RKO (cell line): ENCODE results near the gene AIMP1.
"Not testable (repeated sequence)": the region's sequence is repeated elsewhere in the genome, so short reads cannot be mapped to it uniquely, and the experiment has no call there.

Experiments used
- DNase-seq: peaks from one replicate; pipeline ENCODE4 v3.0.0-alpha.2; 2016; ENCODE audit warnings: low spot score

Gene AIMP1

GRCh38 chr4:106312997-106313522, 3.3 kb upstream of the AIMP1 start:
- DNase-seq: no peak

GRCh38 chr4:106314960-106315359, 1.4 kb upstream of the AIMP1 start:
- peak; percentile 30 for DNase-seq

- DNase-seq: peak; percentile 89
Observed at GRCh38 chr4:106315476-106315967, 828 bp upstream of the AIMP1 start.

DNA sequence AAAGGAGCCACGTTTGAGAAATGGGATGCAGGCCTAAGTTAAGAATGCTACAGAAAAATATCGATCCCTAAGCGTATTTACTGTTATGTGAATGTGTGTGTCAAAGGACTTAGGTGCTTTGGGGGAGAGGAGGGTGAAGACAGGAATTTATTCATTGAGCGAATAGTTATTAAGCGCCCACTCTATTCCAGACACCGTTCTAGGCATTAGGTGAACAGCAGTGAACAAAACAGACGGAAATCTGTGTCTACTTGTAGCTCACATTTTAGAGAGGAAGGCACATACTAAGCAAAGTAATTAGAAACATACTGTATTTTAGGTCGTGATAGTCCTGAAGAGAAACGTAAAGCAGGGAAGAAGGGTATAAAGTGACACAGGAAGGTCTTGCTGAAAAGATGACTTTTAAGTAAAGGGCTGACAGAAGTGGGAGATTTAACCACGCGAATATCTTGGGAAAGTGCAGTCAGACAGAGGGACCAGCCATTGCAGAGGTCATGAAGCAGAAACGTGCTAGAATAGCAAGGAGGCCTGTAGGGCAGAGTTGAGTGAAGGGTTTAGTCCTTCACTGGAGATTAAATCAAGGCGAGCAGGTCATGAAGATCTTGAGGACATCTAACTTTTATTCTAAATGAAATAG, 541 bp downstream of the AIMP1 start:
- peak; percentile 35 for DNase-seq

DNA sequence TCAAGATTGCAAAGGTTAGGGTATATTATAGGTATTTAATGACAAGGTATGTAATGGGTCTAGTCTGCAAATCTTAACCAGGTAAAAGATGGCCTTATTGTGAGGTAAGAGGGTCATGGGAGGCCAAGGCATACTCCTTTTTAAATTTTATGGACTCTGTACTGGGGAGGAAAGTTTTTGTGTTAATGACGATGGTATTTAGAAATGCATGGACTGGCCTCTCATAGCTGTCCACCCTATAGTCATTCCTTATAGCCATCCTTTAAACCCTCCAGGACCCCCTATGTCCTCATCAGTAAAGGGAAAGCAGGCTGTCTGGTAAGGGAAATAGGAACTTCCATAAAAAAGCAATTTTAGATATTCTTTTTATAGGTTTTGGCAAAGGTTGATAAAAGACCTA, 1.5 kb downstream of the AIMP1 start:
- no peak for DNase-seq

DNA sequence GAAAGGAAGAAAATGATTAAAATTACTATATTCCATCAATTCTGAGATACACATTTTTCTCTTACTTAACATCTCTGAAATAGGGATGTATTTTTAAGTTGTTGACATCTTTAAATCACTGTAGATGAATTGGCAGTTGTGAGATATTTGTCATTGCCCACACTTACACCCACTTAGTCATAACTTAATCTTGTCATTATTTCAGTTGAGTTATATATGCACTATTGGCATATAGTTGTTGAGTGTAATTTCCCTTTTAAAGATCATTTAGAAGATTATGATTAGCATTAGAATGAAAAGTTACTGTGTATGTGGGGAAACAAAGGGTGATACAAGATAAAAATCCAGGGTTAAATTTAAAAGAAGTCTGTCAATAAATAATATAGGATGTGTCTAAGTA, 2.2 kb downstream of the AIMP1 start:
- peak; percentile 63 for DNase-seq

GRCh38 chr4:106320235-106320634, 3.9 kb downstream of the AIMP1 start:
- DNase-seq: no peak

- not testable (repeated sequence) for DNase-seq
Observed at GRCh38 chr4:106321168-106321567, 4.8 kb downstream of the AIMP1 start.

DNA sequence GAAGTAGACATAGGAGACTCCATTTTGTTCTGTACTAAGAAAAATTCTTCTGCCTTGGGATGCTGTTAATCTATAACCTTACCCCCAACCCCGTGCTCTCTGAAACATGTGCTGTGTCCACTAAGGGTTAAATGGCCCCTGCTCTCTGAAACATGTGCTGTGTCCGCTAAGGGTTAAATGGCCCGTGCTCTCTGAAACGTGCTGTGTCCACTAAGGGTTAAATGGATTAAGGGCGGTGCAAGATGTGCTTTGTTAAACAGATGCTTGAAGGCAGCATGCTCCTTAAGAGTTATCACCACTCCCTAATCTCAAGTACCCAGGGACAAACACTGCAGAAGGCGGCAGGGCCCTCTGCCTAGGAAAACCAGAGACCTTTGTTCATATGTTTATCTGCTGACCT, 5.5 kb downstream of the AIMP1 start:
- DNase-seq: not testable (repeated sequence)

GRCh38 chr4:106323119-106323518, 6.8 kb downstream of the AIMP1 start:
- no peak for DNase-seq

DNA sequence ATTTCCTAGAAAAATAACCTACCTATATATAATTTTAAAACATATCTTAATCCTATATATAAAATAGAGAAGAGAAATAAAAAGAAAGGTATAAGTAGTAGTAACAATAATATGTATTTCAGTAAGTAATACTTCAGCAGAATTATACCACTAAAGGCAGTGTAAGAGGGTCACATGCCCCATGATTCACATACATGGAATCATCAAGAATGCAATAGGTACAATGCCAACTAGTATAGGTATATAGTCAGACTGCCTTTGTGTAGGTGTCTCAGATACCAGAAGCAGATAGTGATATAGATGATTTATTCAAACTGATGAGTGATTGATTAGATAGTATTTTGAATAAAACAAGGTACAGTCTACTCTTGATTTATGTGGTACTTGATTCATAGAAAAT, 9.4 kb downstream of the AIMP1 start:
- DNase-seq: no peak

DNA sequence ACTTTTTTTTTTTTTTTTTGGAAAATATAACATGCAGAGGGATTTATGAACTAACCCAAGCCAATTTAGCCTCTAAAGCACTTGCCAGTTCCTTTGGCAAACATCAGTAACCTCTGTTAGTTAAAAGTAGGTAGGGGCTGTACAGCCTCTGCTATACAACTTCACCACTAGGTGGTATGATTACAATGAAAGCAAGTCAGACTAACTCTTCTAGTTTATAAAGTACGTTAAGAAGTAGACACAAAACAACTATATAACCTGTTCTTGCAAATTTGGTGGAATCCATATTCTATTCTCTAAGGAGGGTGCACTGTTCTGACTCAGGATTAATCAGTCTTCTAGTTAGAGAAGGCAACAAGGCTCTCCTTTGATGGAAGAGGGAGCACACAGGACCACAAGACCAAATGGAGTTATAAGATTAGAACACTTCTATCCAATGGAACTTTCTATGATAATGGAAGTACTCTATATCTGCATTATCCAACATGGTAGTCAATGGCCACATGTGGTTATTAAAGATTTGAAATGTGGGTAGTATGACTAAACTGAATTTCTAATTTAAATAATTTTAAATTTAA, 12.8 kb downstream of the AIMP1 start:
- DNase-seq: peak; percentile 66

- DNase-seq: no peak
Observed at GRCh38 chr4:106333186-106333585, 16.8 kb downstream of the AIMP1 start.

DNA sequence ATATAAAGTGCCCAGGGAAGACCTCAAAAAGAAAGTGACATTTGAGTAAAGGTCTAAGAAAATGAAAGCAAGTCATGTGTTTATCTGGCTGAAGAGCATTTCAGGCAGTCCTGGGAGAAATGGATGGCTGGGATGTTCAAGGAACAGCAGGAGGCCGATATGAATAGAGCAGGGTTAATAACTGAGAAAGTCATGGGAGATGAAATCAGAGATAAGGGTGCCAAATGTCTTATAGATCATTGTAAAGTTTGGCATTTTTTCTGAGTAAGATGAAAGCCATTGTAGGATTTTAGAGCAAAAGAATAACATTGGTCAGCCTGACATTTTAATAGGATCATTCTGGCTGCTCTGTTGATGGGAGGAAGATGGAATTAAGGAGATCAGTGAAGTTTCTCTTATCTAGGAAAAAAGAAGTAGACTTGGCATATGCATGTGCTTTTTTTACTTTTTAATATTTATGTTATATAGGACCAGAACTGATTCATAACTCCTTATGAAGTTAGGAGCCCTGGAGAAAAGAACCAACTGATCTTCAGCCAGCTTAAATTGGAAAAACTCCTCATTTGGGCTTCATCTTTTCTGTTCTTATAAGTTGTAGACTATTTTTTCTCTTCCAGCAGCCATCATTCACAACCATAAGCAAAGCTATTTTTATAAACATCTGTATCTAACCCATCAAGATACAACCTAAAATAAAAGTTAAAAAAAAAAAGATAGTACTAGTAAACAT, 18.6 kb downstream of the AIMP1 start:
- no peak for DNase-seq

- no peak for DNase-seq
Observed at GRCh38 chr4:106336618-106337017, 20.3 kb downstream of the AIMP1 start.

GRCh38 chr4:106337916-106338315, 21.6 kb downstream of the AIMP1 start:
- no peak for DNase-seq

- no peak for DNase-seq
Observed at GRCh38 chr4:106338671-106339070, 22.3 kb downstream of the AIMP1 start.

- DNase-seq: no peak
Observed at GRCh38 chr4:106339431-106339830, 23.1 kb downstream of the AIMP1 start.

GRCh38 chr4:106340774-106341173, 24.4 kb downstream of the AIMP1 start:
- DNase-seq: no peak

DNA sequence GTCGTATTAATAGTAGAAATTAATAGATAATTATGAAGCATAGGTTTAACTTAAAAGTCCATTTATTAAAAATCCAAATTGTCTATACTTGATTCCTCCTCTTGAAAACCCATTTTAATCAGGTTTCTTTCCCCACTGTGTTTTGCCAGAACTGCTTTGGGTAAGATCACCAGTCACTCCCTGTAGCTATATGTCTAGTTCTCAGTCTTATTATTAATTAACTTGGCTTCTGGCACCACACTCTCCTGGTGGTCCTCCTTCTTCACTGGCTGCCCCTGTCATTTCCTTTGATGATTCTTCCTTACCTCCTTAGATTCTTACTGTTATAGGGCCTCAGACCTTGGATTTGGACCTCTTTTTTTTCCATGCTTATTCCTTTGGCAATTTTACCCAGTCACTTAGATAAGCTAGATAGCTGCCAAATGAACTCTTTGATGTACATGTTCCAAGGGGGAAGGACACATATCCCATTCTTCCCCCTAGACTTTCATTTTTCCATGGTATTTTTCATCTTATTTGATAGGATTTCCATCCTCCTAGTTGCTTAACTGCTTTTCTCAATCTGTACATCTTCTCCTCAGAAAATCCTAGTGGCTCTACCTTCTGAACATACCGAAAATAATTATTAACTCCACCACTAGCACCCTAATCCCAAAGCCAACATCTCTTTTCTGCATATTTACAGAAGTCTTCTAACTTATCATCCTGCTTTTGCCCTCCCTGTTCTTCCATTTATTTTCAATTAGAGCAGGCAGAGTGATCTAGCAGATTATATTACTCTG, 27.7 kb downstream of the AIMP1 start:
- no peak for DNase-seq

DNA sequence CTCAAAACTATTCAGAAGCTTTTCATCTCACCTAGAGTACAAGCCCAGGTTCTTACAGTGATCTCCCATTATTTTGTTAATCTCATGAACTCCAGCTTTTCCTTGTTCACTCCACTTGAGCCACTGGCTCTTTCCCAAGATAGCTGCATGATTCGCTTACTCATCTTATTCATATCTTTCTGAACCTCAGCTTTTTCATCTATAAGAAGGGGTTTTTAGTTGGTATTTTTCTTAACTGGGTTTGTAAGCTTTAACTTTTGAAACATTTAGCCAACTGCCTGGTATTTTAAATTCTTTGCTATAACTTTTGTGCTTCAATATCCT, 28.3 kb downstream of the AIMP1 start:
- no peak for DNase-seq

GRCh38 chr4:106347167-106347566, 30.8 kb downstream of the AIMP1 start:
- no peak for DNase-seq
